ENCODE results near the gene ZNF148.

Gene ZNF148

DNA sequence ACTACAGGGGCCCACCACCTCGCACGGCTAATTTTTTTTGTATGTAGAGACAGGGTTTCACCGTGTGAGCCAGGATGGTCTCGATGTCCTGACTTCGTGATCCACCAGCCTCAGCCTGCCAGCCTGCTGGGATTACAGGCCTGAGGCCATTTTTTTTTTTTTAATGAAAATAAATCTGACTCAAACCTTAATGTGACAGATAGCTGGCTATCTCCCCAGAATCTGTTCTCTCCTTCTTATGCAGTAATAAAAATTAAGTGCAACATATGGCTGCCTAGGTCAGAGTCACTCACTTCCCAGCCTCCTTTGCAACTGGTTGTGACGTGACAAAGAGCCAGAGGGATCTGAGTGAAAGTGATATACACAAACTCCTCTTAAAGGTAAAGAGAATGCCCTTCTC is 53.0 kb downstream of the ZNF148 start (continued):
- TF ChIP-seq, protein P1, sequence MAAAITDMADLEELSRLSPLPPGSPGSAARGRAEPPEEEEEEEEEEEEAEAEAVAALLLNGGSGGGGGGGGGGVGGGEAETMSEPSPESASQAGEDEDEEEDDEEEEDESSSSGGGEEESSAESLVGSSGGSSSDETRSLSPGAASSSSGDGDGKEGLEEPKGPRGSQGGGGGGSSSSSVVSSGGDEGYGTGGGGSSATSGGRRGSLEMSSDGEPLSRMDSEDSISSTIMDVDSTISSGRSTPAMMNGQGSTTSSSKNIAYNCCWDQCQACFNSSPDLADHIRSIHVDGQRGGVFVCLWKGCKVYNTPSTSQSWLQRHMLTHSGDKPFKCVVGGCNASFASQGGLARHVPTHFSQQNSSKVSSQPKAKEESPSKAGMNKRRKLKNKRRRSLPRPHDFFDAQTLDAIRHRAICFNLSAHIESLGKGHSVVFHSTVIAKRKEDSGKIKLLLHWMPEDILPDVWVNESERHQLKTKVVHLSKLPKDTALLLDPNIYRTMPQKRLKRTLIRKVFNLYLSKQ (tag by site-specific recombination; IDR thresholded peaks at IDR 0.05; ENCODE audit: borderline replicate concordance), result no peak

DNA sequence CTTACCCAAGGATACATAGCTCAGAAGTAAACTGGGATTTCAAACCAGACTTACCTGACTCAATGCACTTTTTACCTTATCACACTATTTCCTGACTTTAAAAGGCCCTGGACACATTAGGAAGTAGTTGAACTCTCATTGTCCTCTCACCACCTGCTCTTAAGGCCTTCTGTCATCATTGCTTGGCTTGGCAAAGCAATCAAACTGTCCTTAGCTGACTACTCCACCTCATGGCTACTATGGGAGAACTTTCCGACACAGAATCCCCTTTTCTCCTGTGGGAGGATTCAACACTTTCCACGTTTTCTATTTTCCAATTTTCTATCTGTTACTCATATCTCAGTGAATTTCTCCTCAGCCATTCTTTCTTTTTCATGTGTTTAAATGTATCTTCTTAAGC is 55.4 kb downstream of the ZNF148 start:
- ChIA-PET CTCF (no interaction called here), POLR2A (no interaction called here)
- Histone ChIP-seq H3K27ac (ENCODE audit: extremely low read depth, low read depth, low read length) (no peak overlapping the region), H3K4me3 (ENCODE audit: low read depth, low read length) (no peak overlapping the region), H3K9me3 (ENCODE audit: control insufficient read depth, insufficient read depth, low read depth, low read length) (no peaks in the 10 kb centered on the region), H3K36me3 (ENCODE audit: control insufficient read depth in 2 of 2, insufficient read depth in 1 of 2, low read length in 2 of 2) (peaks cover 0 to 12% of the 10 kb centered on the region in 2 experiments; a peak in 2 of 3 replicates), H3K4me1 (ENCODE audit: control insufficient read depth, insufficient read depth, low read length) (no peaks in the 10 kb centered on the region; the same call in 1 of the 2 replicates)
- TF ChIP-seq ZNF473 (tag by site-specific recombination; IDR thresholded peaks at IDR 0.05) (no peak), YY1 (tag by site-specific recombination; IDR thresholded peaks at IDR 0.05) (no peak), ZNF2 (tag by site-specific recombination; IDR thresholded peaks at IDR 0.05) (no peak), ZNF404 (tag by site-specific recombination; IDR thresholded peaks at IDR 0.05) (no peak), ZSCAN30 (tag by site-specific recombination; IDR thresholded peaks at IDR 0.05) (no peak), ZNF621 (tag by site-specific recombination; IDR thresholded peaks at IDR 0.05) (no peak), ZNF214 (tag by site-specific recombination; IDR thresholded peaks at IDR 0.05; ENCODE audit: borderline replicate concordance) (no peak), EGR2 (tag by site-specific recombination; IDR thresholded peaks at IDR 0.05; ENCODE audit: low read depth) (no peak), ZNF600 (tag by site-specific recombination; IDR thresholded peaks at IDR 0.05) (no peak), ZNF510 (tag by site-specific recombination; IDR thresholded peaks at IDR 0.05; ENCODE audit: insufficient replicate concordance) (no peak)
- TF ChIP-seq, protein P2, sequence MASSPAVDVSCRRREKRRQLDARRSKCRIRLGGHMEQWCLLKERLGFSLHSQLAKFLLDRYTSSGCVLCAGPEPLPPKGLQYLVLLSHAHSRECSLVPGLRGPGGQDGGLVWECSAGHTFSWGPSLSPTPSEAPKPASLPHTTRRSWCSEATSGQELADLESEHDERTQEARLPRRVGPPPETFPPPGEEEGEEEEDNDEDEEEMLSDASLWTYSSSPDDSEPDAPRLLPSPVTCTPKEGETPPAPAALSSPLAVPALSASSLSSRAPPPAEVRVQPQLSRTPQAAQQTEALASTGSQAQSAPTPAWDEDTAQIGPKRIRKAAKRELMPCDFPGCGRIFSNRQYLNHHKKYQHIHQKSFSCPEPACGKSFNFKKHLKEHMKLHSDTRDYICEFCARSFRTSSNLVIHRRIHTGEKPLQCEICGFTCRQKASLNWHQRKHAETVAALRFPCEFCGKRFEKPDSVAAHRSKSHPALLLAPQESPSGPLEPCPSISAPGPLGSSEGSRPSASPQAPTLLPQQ (tag by site-specific recombination; IDR thresholded peaks at IDR 0.05), result no peak
- TF ChIP-seq, protein P3, sequence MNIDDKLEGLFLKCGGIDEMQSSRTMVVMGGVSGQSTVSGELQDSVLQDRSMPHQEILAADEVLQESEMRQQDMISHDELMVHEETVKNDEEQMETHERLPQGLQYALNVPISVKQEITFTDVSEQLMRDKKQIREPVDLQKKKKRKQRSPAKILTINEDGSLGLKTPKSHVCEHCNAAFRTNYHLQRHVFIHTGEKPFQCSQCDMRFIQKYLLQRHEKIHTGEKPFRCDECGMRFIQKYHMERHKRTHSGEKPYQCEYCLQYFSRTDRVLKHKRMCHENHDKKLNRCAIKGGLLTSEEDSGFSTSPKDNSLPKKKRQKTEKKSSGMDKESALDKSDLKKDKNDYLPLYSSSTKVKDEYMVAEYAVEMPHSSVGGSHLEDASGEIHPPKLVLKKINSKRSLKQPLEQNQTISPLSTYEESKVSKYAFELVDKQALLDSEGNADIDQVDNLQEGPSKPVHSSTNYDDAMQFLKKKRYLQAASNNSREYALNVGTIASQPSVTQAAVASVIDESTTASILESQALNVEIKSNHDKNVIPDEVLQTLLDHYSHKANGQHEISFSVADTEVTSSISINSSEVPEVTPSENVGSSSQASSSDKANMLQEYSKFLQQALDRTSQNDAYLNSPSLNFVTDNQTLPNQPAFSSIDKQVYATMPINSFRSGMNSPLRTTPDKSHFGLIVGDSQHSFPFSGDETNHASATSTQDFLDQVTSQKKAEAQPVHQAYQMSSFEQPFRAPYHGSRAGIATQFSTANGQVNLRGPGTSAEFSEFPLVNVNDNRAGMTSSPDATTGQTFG (tag by site-specific recombination; IDR thresholded peaks at IDR 0.05; ENCODE audit: borderline replicate concordance), result no peak
- TF ChIP-seq, protein P4, sequence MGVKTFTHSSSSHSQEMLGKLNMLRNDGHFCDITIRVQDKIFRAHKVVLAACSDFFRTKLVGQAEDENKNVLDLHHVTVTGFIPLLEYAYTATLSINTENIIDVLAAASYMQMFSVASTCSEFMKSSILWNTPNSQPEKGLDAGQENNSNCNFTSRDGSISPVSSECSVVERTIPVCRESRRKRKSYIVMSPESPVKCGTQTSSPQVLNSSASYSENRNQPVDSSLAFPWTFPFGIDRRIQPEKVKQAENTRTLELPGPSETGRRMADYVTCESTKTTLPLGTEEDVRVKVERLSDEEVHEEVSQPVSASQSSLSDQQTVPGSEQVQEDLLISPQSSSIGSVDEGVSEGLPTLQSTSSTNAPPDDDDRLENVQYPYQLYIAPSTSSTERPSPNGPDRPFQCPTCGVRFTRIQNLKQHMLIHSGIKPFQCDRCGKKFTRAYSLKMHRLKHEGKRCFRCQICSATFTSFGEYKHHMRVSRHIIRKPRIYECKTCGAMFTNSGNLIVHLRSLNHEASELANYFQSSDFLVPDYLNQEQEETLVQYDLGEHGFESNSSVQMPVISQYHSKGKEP (tag by site-specific recombination; IDR thresholded peaks at IDR 0.05), result no peak

DNA sequence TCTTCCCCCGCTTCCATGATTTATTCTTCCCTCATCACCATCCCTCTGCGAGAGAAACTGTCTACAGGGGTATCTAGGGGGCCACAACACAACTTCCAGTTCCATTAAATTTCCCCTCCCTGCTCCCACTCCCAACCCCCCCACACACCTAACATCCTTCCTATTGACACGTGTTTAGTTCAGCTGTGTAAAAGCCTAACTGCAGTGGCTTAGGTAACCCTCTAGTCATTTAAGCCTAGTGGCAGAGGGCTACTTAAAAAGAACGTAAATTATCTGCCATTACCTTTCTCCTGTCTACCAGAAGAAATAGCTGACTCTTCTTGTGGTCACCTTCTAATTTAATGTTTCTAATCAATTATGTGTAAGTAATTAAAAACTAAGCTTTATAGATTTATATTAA is 56.3 kb downstream of the ZNF148 start:
- H3K4me3 ChIP-seq (ENCODE audit: low read depth, low read length), result no peak overlapping the region
- H3K9me3 ChIP-seq (ENCODE audit: control insufficient read depth, insufficient read depth, low read depth, low read length), result no peaks in the 10 kb centered on the region
- ChIA-PET POLR2A (no interaction called here), CTCF (no interaction called here)
- peaks cover 0 to 17% of the 10 kb centered on the region in 2 experiments; a peak in 2 of 3 replicates for H3K36me3 ChIP-seq (ENCODE audit: control insufficient read depth in 2 of 2, insufficient read depth in 1 of 2, low read length in 2 of 2)
- H3K4me1 ChIP-seq (ENCODE audit: control insufficient read depth, insufficient read depth, low read length), result no peaks in the 10 kb centered on the region; the same call in 1 of the 2 replicates
- no peak overlapping the region for H3K27ac ChIP-seq (ENCODE audit: extremely low read depth, low read depth, low read length)
- TF ChIP-seq ZNF169 (tag by site-specific recombination; IDR thresholded peaks at IDR 0.05), result no peak
- TF ChIP-seq HOXA7 (CRISPR knock-in tag; IDR thresholded peaks at IDR 0.05; ENCODE audit: borderline replicate concordance), result no peak
- TF ChIP-seq KLF1 (tag by site-specific recombination; IDR thresholded peaks at IDR 0.05), result no peak
- TF ChIP-seq, protein P5, sequence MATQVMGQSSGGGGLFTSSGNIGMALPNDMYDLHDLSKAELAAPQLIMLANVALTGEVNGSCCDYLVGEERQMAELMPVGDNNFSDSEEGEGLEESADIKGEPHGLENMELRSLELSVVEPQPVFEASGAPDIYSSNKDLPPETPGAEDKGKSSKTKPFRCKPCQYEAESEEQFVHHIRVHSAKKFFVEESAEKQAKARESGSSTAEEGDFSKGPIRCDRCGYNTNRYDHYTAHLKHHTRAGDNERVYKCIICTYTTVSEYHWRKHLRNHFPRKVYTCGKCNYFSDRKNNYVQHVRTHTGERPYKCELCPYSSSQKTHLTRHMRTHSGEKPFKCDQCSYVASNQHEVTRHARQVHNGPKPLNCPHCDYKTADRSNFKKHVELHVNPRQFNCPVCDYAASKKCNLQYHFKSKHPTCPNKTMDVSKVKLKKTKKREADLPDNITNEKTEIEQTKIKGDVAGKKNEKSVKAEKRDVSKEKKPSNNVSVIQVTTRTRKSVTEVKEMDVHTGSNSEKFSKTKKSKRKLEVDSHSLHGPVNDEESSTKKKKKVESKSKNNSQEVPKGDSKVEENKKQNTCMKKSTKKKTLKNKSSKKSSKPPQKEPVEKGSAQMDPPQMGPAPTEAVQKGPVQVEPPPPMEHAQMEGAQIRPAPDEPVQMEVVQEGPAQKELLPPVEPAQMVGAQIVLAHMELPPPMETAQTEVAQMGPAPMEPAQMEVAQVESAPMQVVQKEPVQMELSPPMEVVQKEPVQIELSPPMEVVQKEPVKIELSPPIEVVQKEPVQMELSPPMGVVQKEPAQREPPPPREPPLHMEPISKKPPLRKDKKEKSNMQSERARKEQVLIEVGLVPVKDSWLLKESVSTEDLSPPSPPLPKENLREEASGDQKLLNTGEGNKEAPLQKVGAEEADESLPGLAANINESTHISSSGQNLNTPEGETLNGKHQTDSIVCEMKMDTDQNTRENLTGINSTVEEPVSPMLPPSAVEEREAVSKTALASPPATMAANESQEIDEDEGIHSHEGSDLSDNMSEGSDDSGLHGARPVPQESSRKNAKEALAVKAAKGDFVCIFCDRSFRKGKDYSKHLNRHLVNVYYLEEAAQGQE (tag by site-specific recombination; IDR thresholded peaks at IDR 0.05), result no peak
- TF ChIP-seq ZNF596 (tag by site-specific recombination; IDR thresholded peaks at IDR 0.05), result no peak
- TF ChIP-seq, protein P6, sequence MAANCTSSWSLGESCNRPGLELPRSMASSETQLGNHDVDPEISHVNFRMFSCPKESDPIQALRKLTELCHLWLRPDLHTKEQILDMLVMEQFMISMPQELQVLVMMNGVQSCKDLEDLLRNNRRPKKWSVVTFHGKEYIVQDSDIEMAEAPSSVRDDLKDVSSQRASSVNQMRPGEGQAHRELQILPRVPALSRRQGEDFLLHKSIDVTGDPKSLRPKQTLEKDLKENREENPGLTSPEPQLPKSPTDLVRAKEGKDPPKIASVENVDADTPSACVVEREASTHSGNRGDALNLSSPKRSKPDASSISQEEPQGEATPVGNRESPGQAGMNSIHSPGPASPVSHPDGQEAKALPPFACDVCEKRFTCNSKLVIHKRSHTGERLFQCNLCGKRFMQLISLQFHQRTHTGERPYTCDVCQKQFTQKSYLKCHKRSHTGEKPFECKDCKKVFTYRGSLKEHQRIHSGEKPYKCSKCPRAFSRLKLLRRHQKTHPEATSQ (tag by site-specific recombination; IDR thresholded peaks at IDR 0.05), result no peak
- TF ChIP-seq KLF16 (tag by site-specific recombination; IDR thresholded peaks at IDR 0.05), result no peak
- TF ChIP-seq ZNF768 (tag by site-specific recombination; IDR thresholded peaks at IDR 0.05), result no peak

Measured in HEK293 (cell line).